AG04450 (cell line): ENCODE results near the gene DGKI. TPM values are rescaled to one million over a fixed set of nuclear protein-coding genes. Genes with fewer than 3 reads are reported as not detected.

Experiments
- CTCF ChIA-PET: fragments of 300-600, 350-600 bp; formaldehyde crosslinking; extraction: SDS; loops from one replicate; lab custom pipeline; 2022; ENCODE audit warnings: antibody characterized with exemption, inconsistent platforms; lab: Charles Lee
- POLR2A ChIA-PET: fragments of 350-600 bp; formaldehyde crosslinking; extraction: SDS; loops from one replicate; lab custom pipeline; 2021; ENCODE audit warnings: antibody characterized with exemption, inconsistent platforms; lab: Yijun Ruan, JAX
- DNase-seq: peaks from one replicate; pipeline ENCODE4 v3.0.0-alpha.2; 2011; ENCODE audit warnings: low read depth, low spot score
- H3K27ac ChIP-seq: one replicate; pipeline ENCODE4 v1.5.1; 2012; ENCODE audit warnings: low read depth, low read length, control low read depth
- H3K27me3 ChIP-seq: one replicate; pipeline ENCODE4 v1.6.0; 2012; ENCODE audit warnings: low read length; ENCODE audit not compliant: control insufficient read depth, insufficient read depth
- H3K4me3 ChIP-seq: 2 replicates; pipeline ENCODE4 v1.5.1; 2011; ENCODE audit warnings: mild to moderate bottlenecking, low read depth, low read length, control low read depth
- H3K9me3 ChIP-seq: 2 replicates; pipeline ENCODE4 v1.5.1; 2012; ENCODE audit warnings: low read length; ENCODE audit not compliant: control insufficient read depth, insufficient read depth
- CTCF ChIP-seq: IDR thresholded peaks from 2 replicates; pipeline ENCODE4 v1.5.1; 2011; ENCODE audit warnings: low read depth, low read length, control low read depth, inconsistent platforms
- polyA plus RNA-seq: library from polyadenylated mRNA; depleted of rRNA; stranded (reverse); fragments of >200 nt; gene quantifications from 2 replicates; pipeline ENCODE4 v1.2.3, GENCODE V29; 2011

The DGKI gene
- polyA plus RNA-seq, 1 experiment, result 3.1 TPM

- DNase-seq, result no peak
- H3K27ac ChIP-seq, result no peak overlapping the region
- no peak for TF ChIP-seq CTCF
- ChIA-PET POLR2A (interaction anchor here (2.2 kb wide), 1 partner anchor 138 kb away, joined by 24 read pairs; no protein-coding TSS in a partner anchor), CTCF (interaction anchor here (0.9 to 5.4 kb wide), 15 partner anchors 10 to 1210 kb away, joined by 3 to 74 read pairs (median 6); no protein-coding TSS in a partner anchor)
- no peaks in the 10 kb centered on the region for H3K27me3 ChIP-seq
- no peak overlapping the region for H3K4me3 ChIP-seq
- no peaks in the 10 kb centered on the region; the same call in 1 of the 2 replicates for H3K9me3 ChIP-seq
Measured at GRCh38 chr7:137593115-137593711, 253.6 kb downstream of the DGKI start.

- peak; percentile 59 for DNase-seq
- Histone ChIP-seq H3K27me3 (no peaks in the 10 kb centered on the region), H3K9me3 (no peaks in the 10 kb centered on the region; the same call in 1 of the 2 replicates), H3K27ac (peak overlapping the region; percentile 88), H3K4me3 (no peak overlapping the region)
- CTCF ChIA-PET, result interaction anchor here (0.6 to 5.4 kb wide), 47 partner anchors 8 to 1477 kb away, joined by 3 to 74 read pairs (median 4); partner anchors contain the start of gene CHRM2
- POLR2A ChIA-PET, result interaction anchor here (1.2 to 2.2 kb wide), 2 partner anchors 12 to 138 kb away, joined by 3 to 24 read pairs; no protein-coding TSS in a partner anchor
- TF ChIP-seq CTCF, result peak; percentile 92
Measured at GRCh38 chr7:137592232-137592896, 254.4 kb downstream of the DGKI start.

GRCh38 chr7:137591421-137591837, 255.3 kb downstream of the DGKI start:
- no peak for TF ChIP-seq CTCF
- CTCF ChIA-PET, result interaction anchor here (0.6 to 5.4 kb wide), 33 partner anchors 9 to 1477 kb away, joined by 3 to 74 read pairs (median 4); no protein-coding TSS in a partner anchor
- no peak for DNase-seq
- H3K4me3 ChIP-seq, result no peak overlapping the region
- peak overlapping the region; percentile 88 for H3K27ac ChIP-seq
- no peaks in the 10 kb centered on the region; the same call in 1 of the 2 replicates for H3K9me3 ChIP-seq
- no peaks in the 10 kb centered on the region for H3K27me3 ChIP-seq
- POLR2A ChIA-PET, result interaction anchor here (1.2 to 2.2 kb wide), 2 partner anchors 11 to 137 kb away, joined by 3 to 24 read pairs; no protein-coding TSS in a partner anchor

GRCh38 chr7:137590756-137591305, 255.9 kb downstream of the DGKI start:
- no peaks in the 10 kb centered on the region for H3K27me3 ChIP-seq
- no peak for DNase-seq
- POLR2A ChIA-PET, result interaction anchor here (1.2 to 2.2 kb wide), 2 partner anchors 11 to 136 kb away, joined by 3 to 24 read pairs; no protein-coding TSS in a partner anchor
- no peak for TF ChIP-seq CTCF
- CTCF ChIA-PET, result interaction anchor here (0.6 to 5.4 kb wide), 15 partner anchors 9 to 1476 kb away, joined by 3 to 74 read pairs (median 11); no protein-coding TSS in a partner anchor
- H3K9me3 ChIP-seq, result no peaks in the 10 kb centered on the region; the same call in 1 of the 2 replicates
- peak overlapping the region; percentile 88 for H3K27ac ChIP-seq
- no peak overlapping the region for H3K4me3 ChIP-seq
